Spleen (tissue), 11 donors: Measurements from ENCODE around the gene ANKK1. TPM values are rescaled to one million over a fixed set of nuclear protein-coding genes. Genes with fewer than 3 reads are reported as not detected.

Source experiments
- DNase-seq: peaks from one replicate; pipeline ENCODE4 v3.0.0-alpha.2; 2020
- H3K27ac ChIP-seq, 8 donors: fragments of 200-600 bp; sonication (generic) in 7 of 8; 1 replicate in 4 of 8; 2 replicates in 4 of 8; pipeline versions ENCODE4 v1.5.0 to v1.8.0; 2016 to 2021; ENCODE audit warnings: inconsistent platforms in 4 of 8, mild to moderate bottlenecking in 4 of 8, moderate library complexity in 1 of 8
- H3K27me3 ChIP-seq, 7 donors: fragments of 200-600 bp; sonication (generic) in 6 of 7; replicated peaks in 1 of 7; 1 replicate in 4 of 7; 2 replicates in 3 of 7; pipeline versions ENCODE4 v1.5.0 to v1.8.0; 2016 to 2021; ENCODE audit warnings: inconsistent platforms in 3 of 7, mild to moderate bottlenecking in 1 of 7
- H3K36me3 ChIP-seq, 6 donors: fragments of 200-600 bp; sonication (generic) in 5 of 6; 1 replicate in 4 of 6; 2 replicates in 2 of 6; pipeline versions ENCODE4 v1.5.0 to v1.8.0; 2016 to 2021; ENCODE audit warnings: inconsistent platforms in 2 of 6
- H3K4me1 ChIP-seq, 6 donors: fragments of 200-600 bp; sonication (generic) in 5 of 6; 1 replicate in 3 of 6; 2 replicates in 3 of 6; pipeline versions ENCODE4 v1.5.0 to v1.8.0; 2016 to 2021; ENCODE audit warnings: inconsistent platforms in 3 of 6
- H3K4me3 ChIP-seq, 8 donors: fragments of 200-600 bp; sonication (generic) in 7 of 8; 1 replicate in 4 of 8; 2 replicates in 4 of 8; pipeline versions ENCODE4 v1.5.0 to v1.8.0; 2016 to 2021; ENCODE audit warnings: inconsistent platforms in 4 of 8, mild to moderate bottlenecking in 4 of 8, moderate library complexity in 2 of 8
- H3K9me3 ChIP-seq, 8 donors: fragments of 200-600 bp; sonication (generic) in 7 of 8; 1 replicate in 4 of 8; 2 replicates in 4 of 8; pipeline versions ENCODE4 v1.5.0 to v1.8.0; 2016 to 2021; ENCODE audit warnings: inconsistent platforms in 4 of 8
- POLR2A ChIP-seq, 3 donors: fragments of 450-650 bp; IDR thresholded peaks; one replicate each; pipeline ENCODE4 v1.5.1; 2017; ENCODE audit warnings: antibody characterized with exemption in 3 of 3, mild to moderate bottlenecking in 1 of 3
- POLR2AphosphoS5 ChIP-seq, 3 donors: sonication (generic); formaldehyde crosslinking; IDR thresholded peaks; one replicate each; pipeline ENCODE4 v1.5.1; 2017; ENCODE audit warnings: antibody characterized with exemption in 3 of 3
- WGBS, 5 donors: extraction: QIAGEN DNeasy Blood & Tissue Kit in 3 of 5; methylation state at CpG; one replicate each; pipeline versions ENCODE4 v1.1.5 to v1.1.7; 2013 to 2018; 5-methylcytosine and 5-hydroxymethylcytosine counted together
- intact Hi-C: fragments of 100-400 bp; cut with DNase I; formaldehyde crosslinking; loops from one replicate; pipeline ENCODE4 v1.15.0; 2023; ENCODE audit warnings: low total_unique reads
- polyA plus RNA-seq, 3 donors: library from polyadenylated mRNA; stranded (reverse); fragments of 200-250 nt; gene quantifications; one replicate each; pipeline ENCODE4 v1.2.1, GENCODE V29; 2013
- total RNA-seq, 7 donors: library from RNA; depleted of rRNA in 3 of 7; stranded (reverse); fragments of >200 nt in 3 of 7; fragmentation: NEBNext Ultra II Directional in 4 of 7; extraction: Animal tissue kit (Norgen Biotek cat#: 25700) in 4 of 7; gene quantifications; one replicate each; pipeline versions ENCODE4 v1.1.0 to v1.2.1, GENCODE V29; 2016 to 2021
- TF ChIP-seq, protein P1 (sequence below), 11 experiments: fragments of 200-600 bp in 7 of 11; fragments of 450-650 bp in 4 of 11; sonication (generic) in 4 of 11; IDR thresholded peaks in 8 of 11; conservative IDR thresholded peaks in 3 of 11; 1 replicate in 7 of 11; 2 replicates in 4 of 11; pipeline versions ENCODE4 v1.4.0 to v1.8.0; 2016 to 2021; ENCODE audit warnings: antibody characterized with exemption in 11 of 11, inconsistent platforms in 4 of 11, mild to moderate bottlenecking in 1 of 11
- donor health status: healthy with polysubstance abuse.
- donor health status: DM: no; HTN: no; CAD: no; lungs with moderate emphysema.
- donor health status: DM: no; HTN: no; CAD: no.
- donor health status: Bipolar disorder and iron deficiency.
- donor health status: healthy.
- donor health status: DM: no; HTN: no; CAD: no.
- donor health status: DM: yes; HTN: yes; CAD: no.

The ANKK1 gene
- total and polyA plus RNA-seq, 10 donors = 0.26 to 2.0 (median 0.65) TPM

DNA sequence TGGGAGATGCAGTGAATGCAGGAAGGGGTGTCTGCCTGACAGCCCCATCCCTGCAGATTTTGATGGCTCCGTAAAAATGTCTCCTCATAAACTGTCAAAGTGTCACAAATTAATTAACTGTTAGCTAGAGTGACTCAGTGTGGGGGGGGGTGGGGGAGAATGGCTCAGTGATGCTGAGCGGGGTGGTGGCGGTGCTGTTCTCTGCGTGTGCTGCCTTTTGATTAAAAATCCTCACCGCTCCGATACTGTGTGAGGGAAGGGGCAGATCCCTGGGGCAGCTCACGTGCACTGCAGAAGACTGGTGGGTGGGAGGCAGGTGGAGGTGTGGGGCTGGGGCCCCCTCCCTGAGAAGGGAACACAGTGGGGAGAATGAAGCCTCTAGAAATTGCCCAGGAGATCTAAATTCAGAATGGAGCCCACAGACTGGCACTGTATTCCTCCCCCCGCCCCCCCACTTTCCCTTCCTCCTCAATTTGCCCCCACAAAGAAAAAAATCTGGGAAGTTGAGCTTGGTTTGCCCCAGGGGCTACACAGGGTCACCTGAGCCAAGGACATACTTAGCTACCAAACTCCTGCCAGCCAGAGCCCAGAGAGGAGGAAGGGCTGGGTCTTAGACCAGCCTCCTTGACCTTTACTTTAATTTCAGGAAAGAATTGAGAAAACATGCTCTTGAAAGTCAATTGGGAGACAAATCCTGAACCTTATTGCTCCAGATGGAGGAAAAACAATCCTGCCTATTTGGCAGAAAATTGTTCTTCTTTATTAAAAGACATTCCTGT, 47.8 kb downstream of the ANKK1 start:
- no peaks in the 10 kb centered on the region for H3K36me3 ChIP-seq
- H3K27ac ChIP-seq = no peak overlapping the region
- 78 to 88% (median 83%) methylated on average over 8 of the region's 8 CpGs for WGBS, 5 donors
- intact Hi-C loops = no loop called here
- no peak for TF ChIP-seq POLR2AphosphoS5 (IDR thresholded peaks at IDR 0.05)
- TF ChIP-seq POLR2A (IDR thresholded peaks at IDR 0.05) = no peak
- TF ChIP-seq, protein P1, sequence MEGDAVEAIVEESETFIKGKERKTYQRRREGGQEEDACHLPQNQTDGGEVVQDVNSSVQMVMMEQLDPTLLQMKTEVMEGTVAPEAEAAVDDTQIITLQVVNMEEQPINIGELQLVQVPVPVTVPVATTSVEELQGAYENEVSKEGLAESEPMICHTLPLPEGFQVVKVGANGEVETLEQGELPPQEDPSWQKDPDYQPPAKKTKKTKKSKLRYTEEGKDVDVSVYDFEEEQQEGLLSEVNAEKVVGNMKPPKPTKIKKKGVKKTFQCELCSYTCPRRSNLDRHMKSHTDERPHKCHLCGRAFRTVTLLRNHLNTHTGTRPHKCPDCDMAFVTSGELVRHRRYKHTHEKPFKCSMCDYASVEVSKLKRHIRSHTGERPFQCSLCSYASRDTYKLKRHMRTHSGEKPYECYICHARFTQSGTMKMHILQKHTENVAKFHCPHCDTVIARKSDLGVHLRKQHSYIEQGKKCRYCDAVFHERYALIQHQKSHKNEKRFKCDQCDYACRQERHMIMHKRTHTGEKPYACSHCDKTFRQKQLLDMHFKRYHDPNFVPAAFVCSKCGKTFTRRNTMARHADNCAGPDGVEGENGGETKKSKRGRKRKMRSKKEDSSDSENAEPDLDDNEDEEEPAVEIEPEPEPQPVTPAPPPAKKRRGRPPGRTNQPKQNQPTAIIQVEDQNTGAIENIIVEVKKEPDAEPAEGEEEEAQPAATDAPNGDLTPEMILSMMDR (IDR thresholded peaks at IDR 0.05 in 8 of 11, conservative IDR thresholded peaks at IDR 0.05 in 3 of 11) = no peak
- H3K9me3 ChIP-seq = no peaks in the 10 kb centered on the region
- H3K27me3 ChIP-seq = peaks cover 0 to 36% (median 0%) of the 10 kb centered on the region in 7 donors
- H3K4me1 ChIP-seq = no peaks in the 10 kb centered on the region
- H3K4me3 ChIP-seq = no peak overlapping the region
- no peak for DNase-seq

DNA sequence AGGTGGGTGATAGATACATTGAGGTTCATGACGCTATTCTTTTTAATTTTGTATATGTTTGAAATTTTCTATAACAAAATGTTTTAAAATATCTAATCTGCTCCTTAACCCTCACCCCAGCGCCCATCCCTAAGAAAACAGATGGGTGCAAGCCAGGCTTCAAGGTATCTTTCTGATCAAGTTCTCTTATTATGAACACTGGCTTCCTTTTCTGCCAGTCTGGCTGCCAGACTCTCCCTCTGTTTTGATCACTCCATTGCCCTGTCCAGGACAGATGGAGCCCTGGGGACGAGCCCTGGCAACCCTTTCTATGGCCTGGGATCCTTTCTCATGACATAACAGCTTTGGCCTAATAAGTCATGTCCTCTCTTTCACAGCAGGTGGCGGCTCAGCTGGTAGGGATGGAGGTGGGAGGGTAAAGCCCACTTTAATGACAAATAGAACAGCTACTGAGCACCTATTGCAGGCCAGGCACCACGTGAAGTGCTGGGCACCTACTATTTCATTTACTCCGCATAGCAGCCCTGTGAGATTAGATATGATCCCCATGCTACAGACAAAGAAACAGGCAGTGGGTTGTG, 49.2 kb downstream of the ANKK1 start:
- no peak for DNase-seq
- no peaks in the 10 kb centered on the region for H3K4me1 ChIP-seq
- H3K4me3 ChIP-seq = no peak overlapping the region
- TF ChIP-seq POLR2A (IDR thresholded peaks at IDR 0.05) (no peak), POLR2AphosphoS5 (IDR thresholded peaks at IDR 0.05) (no peak)
- TF ChIP-seq, protein P1 (IDR thresholded peaks at IDR 0.05 in 8 of 11, conservative IDR thresholded peaks at IDR 0.05 in 3 of 11) = no peak
- H3K9me3 ChIP-seq = no peaks in the 10 kb centered on the region
- WGBS, 5 donors = 59 to 74% (median 70%) methylated on average over 6 of the region's 6 CpGs
- H3K27me3 ChIP-seq = peaks cover 0 to 48% (median 0%) of the 10 kb centered on the region in 7 donors
- no peaks in the 10 kb centered on the region for H3K36me3 ChIP-seq
- H3K27ac ChIP-seq = no peak overlapping the region
- intact Hi-C loops = no loop called here

DNA sequence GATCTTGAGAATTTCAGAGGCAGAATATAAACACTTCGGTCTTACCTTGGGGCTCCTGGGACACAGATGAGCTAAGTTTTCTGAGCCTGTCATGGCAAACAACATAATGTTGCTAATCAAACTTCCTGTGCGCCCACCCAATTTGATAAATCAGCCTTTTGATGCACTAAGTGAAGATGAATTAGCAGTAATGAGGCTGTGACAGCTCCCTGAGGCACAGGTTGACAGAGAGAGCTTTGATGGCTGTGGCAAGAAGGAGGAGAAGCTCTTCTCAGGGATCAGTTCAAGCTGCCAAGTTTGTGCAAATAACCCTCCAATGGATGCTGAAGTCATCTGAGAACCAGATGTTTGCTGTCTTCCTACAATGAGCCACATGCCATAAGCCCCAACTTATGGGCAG, 53.2 kb downstream of the ANKK1 start:
- Histone ChIP-seq H3K36me3 (no peaks in the 10 kb centered on the region), H3K9me3 (no peaks in the 10 kb centered on the region), H3K27me3 (peaks cover 0 to 65% (median 0%) of the 10 kb centered on the region in 7 donors), H3K27ac (no peak overlapping the region), H3K4me1 (no peaks in the 10 kb centered on the region), H3K4me3 (no peak overlapping the region)
- no peak for DNase-seq
- intact Hi-C loops = no loop called here
- TF ChIP-seq, protein P1 (IDR thresholded peaks at IDR 0.05 in 8 of 11, conservative IDR thresholded peaks at IDR 0.05 in 3 of 11) = no peak
- no peak for TF ChIP-seq POLR2AphosphoS5 (IDR thresholded peaks at IDR 0.05)
- TF ChIP-seq POLR2A (IDR thresholded peaks at IDR 0.05) = no peak
- WGBS, 5 donors = 79 to 100% (median 85%) methylated on average over 2 of the region's 2 CpGs

DNA sequence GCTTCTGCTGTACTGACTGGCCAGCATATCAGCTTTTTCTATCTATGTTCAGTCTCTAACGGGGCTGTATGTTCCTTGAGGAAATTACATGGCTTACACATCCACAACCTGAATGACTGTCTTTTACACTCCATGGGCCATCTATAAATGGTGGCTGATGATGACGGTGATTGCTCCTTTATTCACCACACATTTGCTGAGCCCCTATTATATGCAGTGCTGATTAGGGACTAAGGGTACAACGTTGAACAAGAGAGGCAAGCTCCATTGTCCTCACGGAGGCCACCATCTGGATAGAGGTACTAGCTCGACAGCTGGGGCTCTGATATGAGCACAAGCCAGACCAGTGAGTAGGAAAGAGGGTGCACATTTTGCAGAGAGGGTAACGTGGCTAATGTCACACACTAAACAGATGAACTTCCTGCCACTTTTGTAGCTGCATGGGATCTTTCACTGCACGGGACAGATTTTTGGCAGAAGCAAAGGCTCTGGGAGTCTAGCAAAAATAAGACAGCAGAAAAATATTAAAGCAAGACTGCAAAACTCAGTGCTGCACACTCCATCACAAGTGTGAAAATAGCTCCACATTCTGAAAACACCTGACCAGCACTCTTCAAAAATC, 57.0 kb downstream of the ANKK1 start:
- no peaks in the 10 kb centered on the region for H3K36me3 ChIP-seq
- intact Hi-C loops = no loop called here
- no peak overlapping the region for H3K4me3 ChIP-seq
- H3K27ac ChIP-seq = no peak overlapping the region
- no peaks in the 10 kb centered on the region for H3K4me1 ChIP-seq
- H3K27me3 ChIP-seq = peaks cover 0 to 66% (median 0%) of the 10 kb centered on the region in 7 donors
- 52 to 63% (median 60%) methylated on average over 7 of the region's 7 CpGs for WGBS, 5 donors
- DNase-seq = no peak
- H3K9me3 ChIP-seq = no peaks in the 10 kb centered on the region
- TF ChIP-seq POLR2AphosphoS5 (IDR thresholded peaks at IDR 0.05) (no peak), POLR2A (IDR thresholded peaks at IDR 0.05) (no peak)
- TF ChIP-seq, protein P1 (IDR thresholded peaks at IDR 0.05 in 8 of 11, conservative IDR thresholded peaks at IDR 0.05 in 3 of 11) = no peak
